Stimulated activated CD8-positive, alpha-beta memory T cell treated with anti-CD3 and anti-CD28 coated beads, Interleukin-15, amount 100 ng/mL, for 24 hours (primary cell): ENCODE results near the gene H3-3A.

Source experiments
- DNase-seq: peaks from one replicate; pipeline ENCODE4 v3.0.0-alpha.2; 2020; ENCODE audit warnings: low read depth

The H3-3A gene

DNA sequence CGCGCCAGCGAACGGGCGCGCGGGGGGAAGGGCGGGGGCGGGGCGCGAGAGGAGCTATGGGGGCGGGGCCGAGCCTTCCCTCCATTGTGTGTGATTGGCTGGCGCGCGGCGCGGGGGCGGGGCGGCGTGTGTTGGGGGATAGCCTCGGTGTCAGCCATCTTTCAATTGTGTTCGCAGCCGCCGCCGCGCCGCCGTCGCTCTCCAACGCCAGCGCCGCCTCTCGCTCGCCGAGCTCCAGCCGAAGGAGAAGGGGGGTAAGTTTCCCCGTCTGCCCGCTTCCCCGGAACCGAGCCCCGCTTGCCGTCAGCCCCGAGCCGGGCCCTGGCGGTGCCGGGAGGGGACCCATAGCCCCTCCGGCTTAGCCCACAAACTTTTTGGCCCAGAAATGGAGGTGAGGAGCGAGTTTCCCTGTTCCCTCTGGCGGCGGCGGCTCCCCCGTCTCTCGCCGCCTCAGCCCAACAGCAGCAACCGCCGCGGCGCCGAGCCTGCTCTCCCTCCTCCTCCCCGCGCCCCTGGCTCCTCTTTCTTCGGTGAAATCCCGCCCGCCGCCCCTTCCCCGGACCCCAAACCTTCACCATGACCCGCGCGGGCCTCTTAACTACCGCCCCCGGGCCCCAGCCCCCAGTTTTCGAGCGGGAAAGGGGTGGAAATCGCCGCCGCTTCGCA lies at the start of gene H3-3A:
Gene H3-3A, plus strand, starts transcription at position 159 of the 666 bp plus-strand sequence. CDS start 1,636 bp downstream, outside the sequence.
- peak; percentile 97 for DNase-seq

DNA sequence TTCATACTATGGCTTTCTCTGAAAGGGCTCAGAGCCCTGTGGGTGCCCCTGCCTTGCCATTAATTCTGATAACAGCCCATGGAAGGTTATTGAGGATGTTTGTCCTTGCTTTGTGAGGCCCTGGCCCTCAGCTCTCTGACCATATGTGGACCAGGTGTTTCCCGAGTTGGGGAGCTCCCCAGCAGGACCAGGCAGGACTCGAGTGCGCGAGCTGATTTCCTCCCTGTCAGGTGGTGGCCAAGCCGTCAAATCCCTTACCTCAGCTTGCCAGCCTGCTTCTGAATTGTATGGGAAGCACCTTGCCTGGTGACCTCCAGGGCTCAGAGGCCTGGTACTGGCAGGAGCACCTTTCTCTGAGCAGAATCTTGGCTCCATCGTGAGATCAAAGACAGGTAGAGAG lies 45.4 kb upstream of the H3-3A start:
- no peak for DNase-seq

DNA sequence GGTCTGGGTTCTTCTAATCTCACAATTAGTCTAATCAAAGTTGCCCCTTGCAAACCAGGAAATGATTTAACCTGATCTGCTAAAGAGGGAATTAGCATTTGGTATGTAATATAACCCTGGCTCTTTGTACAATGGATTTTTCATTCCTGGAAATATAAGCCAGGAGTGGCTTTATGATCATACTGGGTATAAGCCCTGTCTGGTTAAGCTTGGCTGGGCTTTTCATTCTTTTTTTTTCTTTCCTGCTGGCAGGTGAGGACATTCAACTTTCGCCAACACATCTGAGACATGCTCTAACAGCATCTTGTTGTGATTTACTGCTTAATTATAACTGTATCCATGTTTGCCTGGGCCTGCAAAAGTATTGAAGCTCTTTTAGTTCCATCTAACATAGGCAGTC lies 42.9 kb upstream of the H3-3A start:
- no peak for DNase-seq

DNA sequence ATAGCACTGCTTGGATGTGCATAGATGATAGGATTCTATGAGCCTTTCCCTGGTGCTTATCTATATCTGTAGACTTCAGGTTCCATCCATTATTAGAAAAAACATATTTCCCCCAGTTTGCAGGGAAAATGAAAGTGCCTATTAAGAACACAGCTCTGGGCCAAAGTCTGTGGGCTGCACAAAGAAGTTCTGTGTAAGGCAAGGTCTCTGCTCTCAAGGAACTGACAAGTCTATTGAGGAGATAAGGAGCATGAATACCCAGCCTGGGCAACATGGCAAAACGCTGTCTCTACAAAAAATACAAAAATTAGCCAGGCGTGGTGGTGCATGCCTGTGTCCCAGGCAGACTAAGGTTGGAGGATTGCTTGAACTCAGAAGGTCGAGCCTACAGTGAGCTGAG lies 41.1 kb upstream of the H3-3A start:
- no peak for DNase-seq

DNA sequence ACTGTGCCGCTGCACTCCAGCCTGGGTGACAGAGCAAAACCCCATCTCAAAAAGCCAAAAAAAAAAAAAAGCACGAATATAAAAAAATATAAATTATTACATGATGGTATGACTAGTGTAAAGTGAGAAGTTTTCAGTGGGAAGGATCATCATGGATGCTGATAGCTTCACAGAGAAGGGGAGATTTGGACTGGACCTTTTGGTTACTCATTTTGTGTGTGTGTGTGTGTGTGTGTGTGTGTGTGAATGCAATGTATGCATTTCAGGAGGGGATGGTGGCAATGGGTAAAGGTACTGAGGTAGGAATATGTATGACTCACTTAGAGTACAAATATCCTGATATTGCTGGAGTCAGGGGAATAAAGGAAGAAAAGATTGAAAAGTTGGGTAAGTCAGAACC lies 40.7 kb upstream of the H3-3A start:
- DNase-seq = no peak

DNA sequence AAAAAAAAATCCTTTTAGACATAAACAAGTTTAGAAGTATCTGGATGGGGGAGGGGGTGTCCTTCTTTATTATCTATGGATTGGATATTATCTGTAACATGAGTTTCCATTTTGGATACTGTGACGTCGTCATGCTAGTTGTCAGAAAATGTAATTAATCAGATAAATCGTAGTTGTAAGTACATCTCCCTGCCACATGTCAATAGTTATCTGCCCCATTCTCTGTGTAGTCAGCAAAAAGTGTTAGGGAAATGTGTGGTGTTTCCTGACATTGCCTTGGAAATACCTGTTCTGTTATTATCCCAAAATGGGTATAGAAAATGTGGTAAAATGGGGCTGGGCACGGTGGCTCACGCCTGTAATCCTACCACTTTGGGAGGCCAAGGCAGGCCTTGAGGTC lies 38.8 kb upstream of the H3-3A start:
- no peak for DNase-seq

DNA sequence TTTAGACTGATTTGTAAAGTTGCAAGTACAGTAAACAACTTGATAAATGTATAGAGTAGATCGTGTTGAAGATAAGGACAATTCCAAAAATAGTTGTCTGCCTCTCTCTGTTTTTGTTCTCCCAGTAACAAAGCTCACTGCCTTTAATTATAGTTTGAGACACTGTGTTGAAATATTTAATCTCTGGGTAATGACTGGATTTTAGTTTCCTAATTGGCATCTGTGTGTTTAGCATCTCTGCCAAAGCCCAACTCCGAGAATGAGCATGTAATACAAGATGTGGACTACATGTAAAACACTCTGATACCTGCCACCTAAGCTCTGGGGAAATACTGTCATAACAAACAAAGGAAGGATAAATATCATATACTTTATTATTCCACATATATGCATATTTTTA lies 35.7 kb upstream of the H3-3A start:
- DNase-seq = no peak

DNA sequence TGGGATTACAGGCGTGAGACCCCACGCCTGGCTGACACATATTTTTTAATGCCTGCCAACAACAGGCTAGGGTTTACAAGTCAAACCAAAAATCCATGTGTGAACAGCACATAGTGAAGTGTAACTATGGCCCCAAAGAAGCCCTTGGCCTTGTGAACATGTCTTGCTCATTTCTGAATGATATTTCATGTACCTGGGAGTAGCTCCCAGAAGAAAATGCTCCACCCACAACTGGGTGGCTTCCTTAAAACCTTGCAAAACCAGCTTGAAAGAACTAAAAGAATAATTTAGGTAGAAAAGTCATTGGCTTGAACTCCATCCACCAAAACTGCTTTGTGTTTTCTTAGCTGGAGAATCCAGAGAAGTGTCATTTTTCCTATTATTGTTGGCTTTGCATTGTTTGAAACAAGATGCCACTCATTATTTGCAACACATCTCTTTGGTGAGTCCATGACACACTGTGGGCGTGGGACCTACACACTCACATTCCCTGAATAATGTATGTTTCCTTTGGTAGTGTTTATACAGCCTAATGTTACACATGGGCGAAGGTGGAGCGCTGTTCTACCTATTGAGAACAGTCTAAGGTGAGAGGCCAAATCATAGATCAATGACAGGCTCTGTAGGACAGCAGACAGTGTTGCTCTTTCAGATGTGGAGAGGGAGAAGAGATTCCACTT lies 34.8 kb upstream of the H3-3A start:
- no peak for DNase-seq

DNA sequence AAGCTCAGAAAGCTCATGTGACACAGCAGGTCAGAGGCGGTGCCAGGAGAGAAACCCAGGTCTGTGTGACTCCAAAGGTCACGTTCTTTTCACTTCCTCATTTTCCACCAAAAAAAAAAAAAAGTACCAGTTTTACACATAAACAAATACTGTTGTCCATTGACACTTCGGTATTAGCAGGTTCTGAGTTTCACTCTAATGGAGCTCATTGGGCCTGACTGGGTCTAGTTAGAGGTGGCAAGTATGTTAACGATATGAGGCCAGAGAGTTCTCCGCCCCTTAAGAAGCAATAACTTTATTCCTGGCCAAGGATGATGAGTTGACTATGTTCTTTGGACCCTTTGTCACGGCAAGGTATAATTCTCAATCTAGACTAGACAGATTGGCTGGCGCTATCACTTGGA lies 33.4 kb upstream of the H3-3A start:
- no peak for DNase-seq

DNA sequence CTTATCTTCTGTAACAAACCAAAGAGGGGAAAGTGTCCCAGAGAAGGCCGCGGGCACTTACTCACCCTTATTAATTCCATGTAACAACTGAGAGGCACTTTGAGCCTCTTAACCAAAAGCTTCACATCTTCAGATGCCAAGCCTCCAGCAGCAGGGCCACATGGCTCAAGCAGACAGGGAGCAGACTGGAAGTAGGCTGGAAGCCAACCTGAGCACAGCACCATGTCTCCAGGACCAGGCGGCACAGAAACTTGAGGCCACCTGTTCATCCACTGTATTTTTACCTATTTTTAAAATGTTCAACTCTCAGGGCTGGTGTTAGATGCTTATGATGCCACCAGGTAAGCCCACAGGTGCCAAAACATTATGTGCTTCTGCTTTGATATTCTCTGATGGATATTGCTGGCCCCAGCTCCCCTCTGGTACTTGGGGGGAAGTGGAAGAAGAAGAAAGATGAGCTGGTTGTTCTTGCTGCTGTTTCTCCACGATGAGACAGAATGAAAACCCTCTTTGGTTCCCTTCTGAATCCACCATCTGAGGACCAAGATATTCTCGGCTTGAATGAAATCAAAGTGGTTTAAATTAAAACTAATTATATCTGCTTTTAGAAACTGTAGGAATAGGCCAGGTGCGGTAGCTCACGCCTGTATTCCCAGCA lies 32.8 kb upstream of the H3-3A start:
- no peak for DNase-seq

DNA sequence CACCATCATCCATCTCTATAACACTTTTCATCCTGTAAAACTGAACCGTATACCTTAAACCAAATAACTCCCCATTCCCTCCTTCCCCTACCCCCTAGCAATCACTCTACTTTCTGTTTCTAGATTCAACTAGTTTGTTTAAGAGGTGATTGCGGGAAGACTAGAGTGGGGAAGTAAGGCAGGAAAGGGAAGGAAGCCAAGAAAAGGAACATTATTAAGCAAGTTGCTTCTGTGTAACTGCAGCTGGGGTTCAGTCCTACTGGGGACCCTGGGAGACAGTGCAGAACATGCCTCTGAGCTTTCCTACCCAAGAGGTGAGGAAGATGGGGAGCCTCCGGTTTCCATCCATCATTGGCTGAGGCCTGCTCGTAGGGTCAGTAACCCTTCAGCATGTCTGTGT lies 28.9 kb upstream of the H3-3A start:
- DNase-seq = no peak

DNA sequence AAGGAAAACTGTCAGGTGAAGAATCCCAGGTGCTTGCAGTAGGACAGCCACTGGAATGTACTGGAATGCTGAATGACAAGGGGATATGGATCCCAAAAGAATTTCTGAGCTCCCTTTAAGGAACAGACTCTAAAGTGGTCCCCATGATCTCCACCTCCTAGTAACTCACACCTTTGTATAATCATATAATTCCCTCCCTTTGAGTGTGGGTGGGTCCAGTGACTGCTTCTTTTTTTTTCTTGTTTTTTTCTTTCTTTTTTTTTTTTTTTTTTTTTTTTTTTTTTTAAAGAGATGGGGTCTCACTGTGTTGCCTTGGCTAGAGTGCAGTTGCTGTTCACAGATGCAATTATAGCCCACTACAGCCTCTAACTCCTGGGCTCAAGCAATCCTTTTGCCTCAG lies 28.5 kb upstream of the H3-3A start:
- DNase-seq = no peak

DNA sequence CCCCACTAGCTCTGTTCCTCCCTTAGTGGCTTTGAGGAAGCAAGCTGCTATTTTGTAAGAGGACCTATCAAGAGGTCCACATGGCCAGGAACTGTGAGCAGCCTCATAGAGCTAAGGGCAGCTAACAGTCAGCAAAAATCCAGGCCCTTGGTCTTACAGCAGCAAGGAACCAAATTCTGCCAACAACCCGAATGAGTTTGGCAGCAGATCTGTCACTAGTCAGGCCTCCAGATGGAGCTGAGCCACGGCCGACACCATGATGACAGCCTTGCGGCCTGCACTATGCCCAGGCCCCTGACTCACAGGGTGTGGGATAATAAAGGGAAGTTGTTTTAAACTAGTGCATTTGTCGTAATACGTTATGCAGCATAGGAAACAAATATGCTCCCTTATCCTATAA lies 28.0 kb upstream of the H3-3A start:
- DNase-seq = no peak

DNA sequence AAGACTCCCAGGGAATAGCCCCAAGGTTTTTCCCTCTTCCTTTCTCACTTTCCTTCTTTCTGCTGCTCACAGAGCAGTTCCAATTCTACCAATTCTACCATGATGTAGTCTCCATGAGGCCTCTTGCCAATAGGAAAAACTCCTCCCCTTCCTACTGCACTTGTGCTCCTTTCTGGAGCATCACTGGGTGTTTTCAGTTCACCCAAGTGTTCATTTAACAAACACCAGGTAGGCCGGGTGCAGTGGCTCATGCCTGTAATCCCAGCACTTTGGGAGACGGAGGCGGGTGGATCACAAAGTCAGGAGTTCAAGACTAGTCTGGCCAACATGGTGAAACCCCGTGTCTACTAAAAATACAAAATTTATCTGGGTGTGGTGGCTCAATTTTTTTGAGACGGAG lies 26.6 kb upstream of the H3-3A start:
- DNase-seq = no peak

DNA sequence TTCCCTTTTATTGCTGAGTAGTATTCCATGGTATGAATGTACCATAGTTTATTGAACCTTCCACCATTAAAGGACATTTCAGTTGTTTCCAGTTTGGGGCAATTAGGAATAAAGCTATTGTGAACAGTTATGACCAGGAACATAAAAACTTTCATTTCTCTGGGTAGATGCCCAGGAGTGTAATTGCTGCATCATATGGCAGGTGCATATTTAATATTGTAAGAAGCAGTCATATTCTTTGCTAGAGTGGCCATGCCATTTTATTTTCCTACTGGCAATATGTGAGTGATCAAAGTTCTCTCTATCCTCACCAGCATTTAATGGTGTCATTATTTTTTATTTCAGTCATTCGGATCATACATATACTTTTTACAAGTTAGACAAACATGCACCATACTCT lies 23.9 kb upstream of the H3-3A start:
- no peak for DNase-seq

DNA sequence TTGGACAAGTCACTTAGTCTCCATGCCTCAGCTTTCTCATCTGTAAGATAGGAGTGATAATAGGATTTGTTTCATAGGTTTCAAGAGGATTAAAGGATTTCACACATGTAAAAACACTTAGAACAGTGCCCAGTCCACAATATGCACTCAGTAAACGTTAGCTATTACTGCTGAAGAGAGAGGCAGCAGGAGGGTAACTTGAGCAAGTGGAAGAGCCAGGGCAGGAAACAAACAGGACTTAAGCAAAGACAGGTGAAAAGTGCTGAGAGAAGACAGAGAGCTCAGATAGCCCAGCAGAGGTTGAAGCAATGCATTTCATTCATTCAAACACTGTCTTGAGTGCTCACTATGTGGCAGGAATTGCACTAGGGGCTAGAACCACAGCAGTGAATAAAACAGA lies 21.1 kb upstream of the H3-3A start:
- no peak for DNase-seq

DNA sequence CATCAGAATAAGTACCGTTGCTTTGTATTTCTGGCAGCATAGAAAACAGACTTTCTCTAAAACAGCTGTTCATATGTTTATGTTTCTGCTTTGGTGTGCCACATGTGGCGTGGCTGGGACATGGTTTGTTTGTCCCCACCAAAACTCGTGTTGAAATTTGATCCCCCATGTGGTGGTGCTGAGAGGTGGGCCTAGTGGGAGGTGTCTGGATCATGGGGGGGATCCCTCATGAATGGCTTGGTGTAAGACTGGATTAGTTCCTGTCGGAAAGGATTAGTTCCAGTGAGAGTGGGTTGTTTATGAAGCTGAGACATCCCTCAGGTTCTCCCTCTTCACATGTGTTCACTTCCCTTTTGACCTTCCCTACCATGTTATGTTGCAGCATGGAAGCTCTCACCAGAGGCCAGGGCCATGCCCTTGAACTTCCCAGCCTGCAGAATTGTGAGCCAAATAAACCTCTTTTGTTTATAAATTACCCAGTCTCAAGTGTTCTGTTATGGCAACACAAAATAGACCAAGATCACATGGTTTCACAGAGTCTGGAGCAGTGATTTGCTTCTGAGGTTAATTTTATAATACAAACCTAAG lies 17.9 kb upstream of the H3-3A start:
- no peak for DNase-seq

DNA sequence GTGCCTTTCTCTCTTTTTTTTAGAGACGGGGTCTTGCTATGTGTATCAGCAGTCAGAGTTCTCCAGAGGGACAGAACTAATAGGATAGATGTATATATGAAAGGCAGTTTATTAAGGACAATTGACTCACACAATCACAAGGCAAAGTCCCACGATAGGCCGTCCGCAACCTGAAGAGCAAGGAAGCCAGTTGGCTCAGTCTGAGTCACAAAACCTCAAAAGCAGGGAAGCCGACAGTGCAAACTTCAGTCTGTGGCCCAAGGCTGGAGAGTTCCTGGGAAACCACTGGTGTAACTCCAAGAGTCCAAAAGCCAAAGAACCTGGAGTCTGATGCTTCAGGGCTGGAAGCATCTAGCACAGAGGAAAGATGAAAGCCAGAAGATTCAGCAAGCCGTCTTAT lies 16.3 kb upstream of the H3-3A start:
- no peak for DNase-seq

DNA sequence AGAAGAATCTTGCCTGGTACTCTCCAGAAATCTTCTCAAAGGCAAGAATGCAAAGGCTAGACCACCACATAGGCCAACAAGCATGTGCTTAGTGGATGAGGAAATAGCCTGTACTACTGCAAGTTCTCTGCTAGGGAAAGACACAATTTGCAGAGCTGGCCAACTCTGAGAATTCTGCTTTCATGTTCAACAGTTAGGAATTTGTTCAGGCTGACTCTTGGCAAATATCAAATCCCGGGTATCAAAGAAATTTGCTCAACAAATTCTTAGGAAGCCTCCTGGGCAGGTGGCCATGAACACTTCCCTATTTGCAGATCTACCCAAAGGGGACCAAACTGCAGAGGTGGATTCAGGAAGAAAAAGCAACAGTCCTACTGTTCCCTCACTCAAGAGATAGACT lies 15.0 kb upstream of the H3-3A start:
- DNase-seq = no peak

DNA sequence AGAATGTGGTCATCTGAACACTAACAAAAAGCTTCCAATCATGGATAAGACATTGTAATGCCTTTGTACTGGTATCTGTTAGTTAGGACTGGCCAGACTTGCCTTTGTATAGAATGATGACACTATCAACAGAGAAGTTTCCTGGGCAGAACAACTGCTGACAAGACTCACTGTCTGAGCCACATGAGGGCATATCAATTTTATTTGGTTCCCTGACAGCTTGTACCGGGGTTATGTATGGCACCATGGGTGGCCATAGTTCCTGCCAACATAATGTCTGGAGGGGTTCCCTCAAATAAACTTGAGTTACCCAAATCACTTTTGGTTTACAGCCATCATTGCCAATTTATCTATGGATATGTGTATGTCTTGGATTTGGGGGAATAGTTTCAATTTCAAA lies 13.6 kb upstream of the H3-3A start:
- DNase-seq = no peak

DNA sequence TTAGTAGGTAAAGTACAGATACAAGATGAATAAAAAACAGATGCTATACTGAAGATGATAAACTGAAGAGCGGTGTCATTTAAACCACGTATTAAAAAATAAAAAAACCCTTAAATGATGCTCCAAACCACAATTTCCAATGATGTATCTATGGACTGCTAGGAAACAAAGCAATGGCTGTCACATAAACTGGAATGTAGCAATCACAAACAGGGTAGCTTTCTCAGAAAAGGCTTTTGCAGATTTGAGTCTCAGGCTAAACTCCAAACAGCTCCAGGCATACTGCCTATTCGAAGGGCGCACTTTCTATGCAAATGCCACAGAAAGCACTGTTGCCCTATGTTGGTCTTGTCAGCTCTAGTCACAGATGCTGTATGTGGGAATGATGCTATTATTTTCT lies 12.4 kb upstream of the H3-3A start:
- no peak for DNase-seq

DNA sequence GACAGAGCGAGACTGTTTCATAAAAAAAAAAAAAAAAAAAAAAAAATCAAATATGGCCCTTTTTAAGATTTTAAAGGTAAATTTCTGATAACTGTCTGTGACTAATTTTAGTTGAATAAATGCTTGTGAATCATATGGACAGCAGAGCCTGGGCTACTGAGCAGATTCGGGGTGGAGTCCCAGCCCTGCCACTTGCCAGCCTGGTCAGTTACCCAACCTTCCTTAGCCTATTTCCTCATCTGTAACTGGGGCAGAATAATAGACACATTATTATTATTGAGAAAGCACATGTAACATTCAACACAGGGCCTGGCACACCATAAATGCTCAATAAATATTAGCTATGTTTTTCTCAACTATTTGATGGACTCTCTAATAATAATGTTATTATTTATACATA lies 11.2 kb upstream of the H3-3A start:
- DNase-seq = no peak

DNA sequence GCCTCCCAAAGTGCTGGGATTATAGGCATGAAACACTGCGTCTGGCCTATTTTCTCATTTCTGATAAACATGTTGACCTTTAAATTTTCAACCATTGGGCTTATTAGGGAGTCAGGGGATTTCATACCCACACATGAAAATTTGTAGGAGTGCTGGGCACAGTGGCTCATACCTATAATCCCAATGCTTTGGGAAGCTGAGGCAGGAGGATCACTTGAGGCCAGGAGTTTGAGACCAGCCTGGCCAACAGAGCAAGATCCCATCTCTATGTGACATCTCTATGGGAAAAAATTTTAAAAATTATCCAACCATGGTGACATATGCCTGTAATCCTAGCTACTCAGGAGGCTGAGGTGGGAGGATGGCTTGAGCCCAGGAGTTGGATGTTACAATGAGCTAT lies 10.5 kb upstream of the H3-3A start:
- no peak for DNase-seq
